Neural cell (in vitro differentiated cells): Measurements from ENCODE around the gene CD72. TPM values are rescaled to one million over a fixed set of nuclear protein-coding genes. Genes with fewer than 3 reads are reported as not detected.
A peak's percentile ranks its signal among the peaks of the same experiment; 100 is the strongest.

Experiments
- H2AFZ ChIP-seq: fragments of 200-600, 300-800 bp; sonication (generic), shearing (Covaris generic); 2 replicates; pipeline ENCODE4 v1.6.0; 2014; ENCODE audit warnings: low read depth, mild to moderate bottlenecking, antibody characterized with exemption, low read length, moderate library complexity
- H3F3A ChIP-seq: fragments of 200-600 bp; shearing (Covaris generic); 2 replicates; pipeline ENCODE4 v1.6.1; 2016; ENCODE audit warnings: mild to moderate bottlenecking, moderate library complexity, mixed read lengths, antibody characterized with exemption, low read length; ENCODE audit not compliant: insufficient read depth, poor library complexity, severe bottlenecking
- H3K27ac ChIP-seq: fragments of 200-600, 300-800 bp; sonication (generic), shearing (Covaris generic); 2 replicates; pipeline ENCODE4 v1.5.1; 2014; ENCODE audit warnings: mild to moderate bottlenecking, low read length, moderate library complexity
- H3K27me3 ChIP-seq: fragments of 300-800, 200-600 bp; sonication (generic), shearing (Covaris generic); 2 replicates; pipeline ENCODE4 v1.6.0; 2014; ENCODE audit warnings: mild to moderate bottlenecking, low read depth, low read length, moderate library complexity; ENCODE audit not compliant: insufficient read depth
- H3K36me3 ChIP-seq: fragments of 300-800, 200-600 bp; sonication (generic), shearing (Covaris generic); 2 replicates; pipeline ENCODE4 v1.5.1; 2014; ENCODE audit warnings: mild to moderate bottlenecking, antibody characterized with exemption, low read length, moderate library complexity; ENCODE audit not compliant: insufficient read depth
- H3K4me2 ChIP-seq: fragments of 300-800, 200-600 bp; sonication (generic), shearing (Covaris generic); 2 replicates; pipeline ENCODE4 v1.6.0; 2014; ENCODE audit warnings: mild to moderate bottlenecking, low read length
- H3K4me3 ChIP-seq: fragments of 300-800, 200-600 bp; sonication (generic), shearing (Covaris generic); 2 replicates; pipeline ENCODE4 v1.5.1; 2014; ENCODE audit warnings: mild to moderate bottlenecking, low read length, moderate library complexity
- H3K79me2 ChIP-seq: fragments of 200-600 bp; shearing (Covaris generic); replicated peaks from 2 replicates; pipeline ENCODE4 v1.6.0; 2014; ENCODE audit warnings: mild to moderate bottlenecking, low read length, moderate library complexity; ENCODE audit not compliant: insufficient read depth
- H3K9ac ChIP-seq: fragments of 300-800, 200-600 bp; sonication (generic), shearing (Covaris generic); 2 replicates; pipeline ENCODE4 v1.6.1; 2016; ENCODE audit warnings: mild to moderate bottlenecking, low read length, mixed read lengths
- H3K9me2 ChIP-seq: fragments of 200-600 bp; shearing (Covaris generic); 2 replicates; pipeline ENCODE4 v1.6.1; 2016; ENCODE audit warnings: mild to moderate bottlenecking, low read length, mixed read lengths; ENCODE audit not compliant: insufficient read depth
- H3K9me3 ChIP-seq: fragments of 200-600, 300-800 bp; sonication (generic), shearing (Covaris generic); 2 replicates; pipeline ENCODE4 v1.6.1; 2016; ENCODE audit warnings: mild to moderate bottlenecking, mixed run types, low read length, moderate library complexity, mixed read lengths
- H4K20me1 ChIP-seq: fragments of 200-600 bp; shearing (Covaris generic); 2 replicates; pipeline ENCODE4 v1.6.1; 2016; ENCODE audit warnings: mild to moderate bottlenecking, mixed run types; ENCODE audit not compliant: insufficient read depth
- EP300 ChIP-seq: fragments of 450-650 bp; conservative IDR thresholded peaks from 2 replicates; pipeline ENCODE4 v1.6.1; 2014; ENCODE audit warnings: antibody characterized with exemption, mild to moderate bottlenecking, moderate library complexity; ENCODE audit not compliant: poor library complexity, severe bottlenecking
- EZH2 ChIP-seq: fragments of 200-600, 300-800 bp; shearing (Covaris generic), sonication (generic); IDR thresholded peaks from 2 replicates; pipeline ENCODE4 v1.6.1; 2014; ENCODE audit warnings: antibody characterized with exemption, low read length, borderline replicate concordance, mild to moderate bottlenecking; ENCODE audit not compliant: insufficient read depth, poor library complexity, severe bottlenecking
- MXI1 ChIP-seq: fragments of 450-650 bp; conservative IDR thresholded peaks from 2 replicates; pipeline ENCODE4 v1.6.1; 2014; ENCODE audit warnings: antibody characterized with exemption, mild to moderate bottlenecking; ENCODE audit not compliant: poor library complexity, severe bottlenecking
- POLR2AphosphoS5 ChIP-seq: IDR thresholded peaks from 2 replicates; pipeline ENCODE4 v1.6.1; 2012
- RAD21 ChIP-seq: fragments of 450-650 bp; conservative IDR thresholded peaks from 2 replicates; pipeline ENCODE4 v1.6.1; 2014; ENCODE audit warnings: antibody characterized with exemption, mild to moderate bottlenecking, moderate library complexity
- REST ChIP-seq: IDR thresholded peaks from 2 replicates; pipeline ENCODE4 v1.6.1; 2012; ENCODE audit warnings: borderline replicate concordance
- SMC3 ChIP-seq: fragments of 450-650 bp; conservative IDR thresholded peaks from 2 replicates; pipeline ENCODE4 v1.6.1; 2014; ENCODE audit warnings: antibody characterized with exemption, mild to moderate bottlenecking, moderate library complexity; ENCODE audit not compliant: poor library complexity
- TAF1 ChIP-seq: IDR thresholded peaks from 2 replicates; pipeline ENCODE4 v1.6.1; 2012; ENCODE audit warnings: low read depth
- polyA plus RNA-seq: library from polyadenylated mRNA; depleted of rRNA; stranded (reverse); fragments of >200 nt; gene quantifications from 2 replicates; pipeline ENCODE4 v1.2.3, GENCODE V29; 2014
- TF ChIP-seq, protein P1 (sequence below): fragments of 450-650 bp; IDR thresholded peaks from 2 replicates; pipeline ENCODE4 v1.5.1; 2014; ENCODE audit warnings: antibody characterized with exemption, mild to moderate bottlenecking, moderate library complexity; ENCODE audit not compliant: poor library complexity, severe bottlenecking

CD72 gene
- polyA plus RNA-seq, 1 donor from 2014 or later, result not detected

- Histone ChIP-seq H3K27me3 (no peaks in the 10 kb centered on the region), H3K79me2 (no peaks in the 10 kb centered on the region), H4K20me1 (no peaks in the 10 kb centered on the region), H3K9ac (no peak overlapping the region), H3K9me3 (no peaks in the 10 kb centered on the region), H2AFZ (no peak overlapping the region), H3K36me3 (no peaks in the 10 kb centered on the region), H3K9me2 (no peaks in the 10 kb centered on the region), H3K4me3 (no peak overlapping the region), H3K4me2 (no peak overlapping the region), H3K27ac (no peak overlapping the region), H3F3A (no peaks in the 10 kb centered on the region)
- TF ChIP-seq RAD21 (no peak), MXI1 (no peak), TAF1 (no peak), EP300 (no peak)
Measured at GRCh38 chr9:35574578-35575122, 43.6 kb downstream of the CD72 start.

- Histone ChIP-seq H3K9ac (no peak overlapping the region), H3K4me2 (no peak overlapping the region), H3K9me3 (no peaks in the 10 kb centered on the region), H3K79me2 (no peaks in the 10 kb centered on the region), H3K27ac (peak overlapping the region; percentile 2), H3F3A (no peaks in the 10 kb centered on the region), H3K36me3 (no peaks in the 10 kb centered on the region), H3K4me3 (no peak overlapping the region), H3K27me3 (no peaks in the 10 kb centered on the region), H2AFZ (no peak overlapping the region), H3K9me2 (no peaks in the 10 kb centered on the region), H4K20me1 (no peaks in the 10 kb centered on the region)
- TF ChIP-seq TAF1 (no peak), EZH2 (no peak), SMC3 (no peak), EP300 (peak; percentile 53), REST (no peak)
Measured at GRCh38 chr9:35570709-35571504, 47.3 kb downstream of the CD72 start.

DNA sequence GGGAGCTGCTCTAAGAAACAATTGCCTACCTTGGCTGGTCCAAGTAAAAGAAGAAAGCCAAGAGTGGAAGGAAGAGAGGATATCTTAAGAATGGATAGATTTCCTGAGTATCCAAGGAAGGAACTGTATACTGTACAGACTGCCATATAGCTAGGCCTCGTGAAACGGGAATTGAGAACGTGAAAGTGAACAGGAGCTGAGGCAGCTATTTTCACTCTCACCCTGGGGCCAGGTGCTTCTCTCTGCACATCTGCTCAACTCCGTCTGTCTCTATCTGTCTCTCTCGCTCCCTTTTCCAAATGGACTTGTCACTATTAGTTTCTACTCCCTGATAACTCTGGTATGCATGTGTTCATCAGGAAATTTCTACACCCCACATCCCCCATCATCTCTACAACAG, 49.0 kb downstream of the CD72 start:
- Histone ChIP-seq H2AFZ (no peak overlapping the region), H3K79me2 (no peaks in the 10 kb centered on the region), H3K9me2 (no peaks in the 10 kb centered on the region), H4K20me1 (no peaks in the 10 kb centered on the region), H3K4me2 (no peak overlapping the region), H3K9ac (no peak overlapping the region), H3K9me3 (no peaks in the 10 kb centered on the region), H3F3A (no peaks in the 10 kb centered on the region), H3K4me3 (no peak overlapping the region), H3K27me3 (no peaks in the 10 kb centered on the region), H3K36me3 (no peaks in the 10 kb centered on the region), H3K27ac (no peak overlapping the region)
- TF ChIP-seq POLR2AphosphoS5, result no peak
- no peak for TF ChIP-seq TAF1
- no peak for TF ChIP-seq MXI1
- TF ChIP-seq, protein P1, sequence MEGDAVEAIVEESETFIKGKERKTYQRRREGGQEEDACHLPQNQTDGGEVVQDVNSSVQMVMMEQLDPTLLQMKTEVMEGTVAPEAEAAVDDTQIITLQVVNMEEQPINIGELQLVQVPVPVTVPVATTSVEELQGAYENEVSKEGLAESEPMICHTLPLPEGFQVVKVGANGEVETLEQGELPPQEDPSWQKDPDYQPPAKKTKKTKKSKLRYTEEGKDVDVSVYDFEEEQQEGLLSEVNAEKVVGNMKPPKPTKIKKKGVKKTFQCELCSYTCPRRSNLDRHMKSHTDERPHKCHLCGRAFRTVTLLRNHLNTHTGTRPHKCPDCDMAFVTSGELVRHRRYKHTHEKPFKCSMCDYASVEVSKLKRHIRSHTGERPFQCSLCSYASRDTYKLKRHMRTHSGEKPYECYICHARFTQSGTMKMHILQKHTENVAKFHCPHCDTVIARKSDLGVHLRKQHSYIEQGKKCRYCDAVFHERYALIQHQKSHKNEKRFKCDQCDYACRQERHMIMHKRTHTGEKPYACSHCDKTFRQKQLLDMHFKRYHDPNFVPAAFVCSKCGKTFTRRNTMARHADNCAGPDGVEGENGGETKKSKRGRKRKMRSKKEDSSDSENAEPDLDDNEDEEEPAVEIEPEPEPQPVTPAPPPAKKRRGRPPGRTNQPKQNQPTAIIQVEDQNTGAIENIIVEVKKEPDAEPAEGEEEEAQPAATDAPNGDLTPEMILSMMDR, result no peak
- TF ChIP-seq REST, result no peak
- TF ChIP-seq RAD21, result no peak
- no peak for TF ChIP-seq EP300
- no peak for TF ChIP-seq SMC3
- no peak for TF ChIP-seq EZH2
